GM23338 (cell line): Measurements from ENCODE around the gene ETV6. TPM values are rescaled to one million over a fixed set of nuclear protein-coding genes. Genes with fewer than 3 reads are reported as not detected.

Experiments
- CTCF ChIP-seq, 2 experiments: fragments of 200-600 bp in 1 of 2; sonication (generic) in 1 of 2; conservative IDR thresholded peaks; 2 replicates each; pipeline versions ENCODE4 v1.5.1 to v1.6.1; 2016 to 2017; ENCODE audit warnings: antibody characterized with exemption in 2 of 2, low read depth in 2 of 2, mild to moderate bottlenecking in 2 of 2, moderate library complexity in 1 of 2
- ETS1 ChIP-seq: IDR thresholded peaks from 2 replicates; pipeline ENCODE4 v1.6.1; 2016; ENCODE audit warnings: antibody characterized with exemption
- EZH2phosphoT487 ChIP-seq: fragments of 200-600 bp; sonication (generic); IDR thresholded peaks from one replicate; pipeline ENCODE4 v1.8.1; 2018; ENCODE audit warnings: antibody characterized with exemption; ENCODE audit not compliant: unreplicated experiment
- NANOG ChIP-seq: IDR thresholded peaks from 2 replicates; pipeline ENCODE4 v1.6.1; 2016; ENCODE audit warnings: antibody characterized with exemption, borderline replicate concordance
- POLR2AphosphoS5 ChIP-seq: IDR thresholded peaks from 2 replicates; pipeline ENCODE4 v1.6.1; 2016; ENCODE audit warnings: antibody characterized with exemption, low read depth
- STAT1 ChIP-seq: IDR thresholded peaks from one replicate; pipeline ENCODE4 v1.6.1; 2016; ENCODE audit warnings: antibody characterized with exemption; ENCODE audit not compliant: unreplicated experiment
- ZNF114 ChIP-seq: fragments of 250-450 bp; sonication (Bioruptor Pico); IDR thresholded peaks from 2 replicates; pipeline ENCODE4 v1.5.0; 2020; ENCODE audit warnings: mild to moderate bottlenecking, moderate library complexity
- ZNF331 ChIP-seq: fragments of 250-450 bp; sonication (Bioruptor Pico); IDR thresholded peaks from 2 replicates; pipeline ENCODE4 v1.5.0; 2020; ENCODE audit warnings: low read depth, mild to moderate bottlenecking, moderate library complexity
- polyA plus RNA-seq: library from polyadenylated mRNA; unstranded; fragments of >200 nt; fragmentation: Nextera tagmentation; extraction: Ambion mirVana; gene quantifications from 2 replicates; pipeline ENCODE4 v1.2.1, GENCODE V29; 2016
- total RNA-seq: library from RNA; depleted of rRNA; stranded (reverse); fragments of >200 nt; shearing (Covaris generic); gene quantifications from 2 replicates; pipeline ENCODE4 v1.2.3, GENCODE V29; 2014
- TF ChIP-seq, protein P1 (sequence below): fragments of 250-450 bp; sonication (Bioruptor Pico); IDR thresholded peaks from 2 replicates; pipeline ENCODE4 v1.5.0; 2020; ENCODE audit warnings: mild to moderate bottlenecking, moderate library complexity

The ETV6 gene
- total and polyA plus RNA-seq, 2 experiments from 2014 or later: 7.5 to 15.1 TPM

DNA sequence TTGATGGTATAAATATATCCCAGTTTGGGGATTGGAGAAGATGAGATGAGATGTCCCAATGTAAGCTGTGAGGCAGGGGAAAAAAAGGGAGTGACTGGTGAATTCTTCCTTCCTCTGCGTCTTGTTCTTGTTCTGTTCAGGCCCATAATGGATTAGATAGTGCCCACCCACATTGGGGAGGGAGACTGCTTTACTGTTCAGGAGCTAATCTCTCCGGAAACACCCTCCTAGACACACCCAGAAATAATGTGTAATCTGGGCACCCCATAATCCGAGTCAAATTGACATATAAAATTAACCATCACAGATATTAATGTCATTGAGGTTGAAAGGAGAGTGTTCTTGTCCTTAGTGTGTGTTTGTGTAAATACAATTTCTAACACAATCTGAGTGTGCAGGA lies 29.3 kb downstream of the ETV6 start (continued):
- TF ChIP-seq, protein P1, sequence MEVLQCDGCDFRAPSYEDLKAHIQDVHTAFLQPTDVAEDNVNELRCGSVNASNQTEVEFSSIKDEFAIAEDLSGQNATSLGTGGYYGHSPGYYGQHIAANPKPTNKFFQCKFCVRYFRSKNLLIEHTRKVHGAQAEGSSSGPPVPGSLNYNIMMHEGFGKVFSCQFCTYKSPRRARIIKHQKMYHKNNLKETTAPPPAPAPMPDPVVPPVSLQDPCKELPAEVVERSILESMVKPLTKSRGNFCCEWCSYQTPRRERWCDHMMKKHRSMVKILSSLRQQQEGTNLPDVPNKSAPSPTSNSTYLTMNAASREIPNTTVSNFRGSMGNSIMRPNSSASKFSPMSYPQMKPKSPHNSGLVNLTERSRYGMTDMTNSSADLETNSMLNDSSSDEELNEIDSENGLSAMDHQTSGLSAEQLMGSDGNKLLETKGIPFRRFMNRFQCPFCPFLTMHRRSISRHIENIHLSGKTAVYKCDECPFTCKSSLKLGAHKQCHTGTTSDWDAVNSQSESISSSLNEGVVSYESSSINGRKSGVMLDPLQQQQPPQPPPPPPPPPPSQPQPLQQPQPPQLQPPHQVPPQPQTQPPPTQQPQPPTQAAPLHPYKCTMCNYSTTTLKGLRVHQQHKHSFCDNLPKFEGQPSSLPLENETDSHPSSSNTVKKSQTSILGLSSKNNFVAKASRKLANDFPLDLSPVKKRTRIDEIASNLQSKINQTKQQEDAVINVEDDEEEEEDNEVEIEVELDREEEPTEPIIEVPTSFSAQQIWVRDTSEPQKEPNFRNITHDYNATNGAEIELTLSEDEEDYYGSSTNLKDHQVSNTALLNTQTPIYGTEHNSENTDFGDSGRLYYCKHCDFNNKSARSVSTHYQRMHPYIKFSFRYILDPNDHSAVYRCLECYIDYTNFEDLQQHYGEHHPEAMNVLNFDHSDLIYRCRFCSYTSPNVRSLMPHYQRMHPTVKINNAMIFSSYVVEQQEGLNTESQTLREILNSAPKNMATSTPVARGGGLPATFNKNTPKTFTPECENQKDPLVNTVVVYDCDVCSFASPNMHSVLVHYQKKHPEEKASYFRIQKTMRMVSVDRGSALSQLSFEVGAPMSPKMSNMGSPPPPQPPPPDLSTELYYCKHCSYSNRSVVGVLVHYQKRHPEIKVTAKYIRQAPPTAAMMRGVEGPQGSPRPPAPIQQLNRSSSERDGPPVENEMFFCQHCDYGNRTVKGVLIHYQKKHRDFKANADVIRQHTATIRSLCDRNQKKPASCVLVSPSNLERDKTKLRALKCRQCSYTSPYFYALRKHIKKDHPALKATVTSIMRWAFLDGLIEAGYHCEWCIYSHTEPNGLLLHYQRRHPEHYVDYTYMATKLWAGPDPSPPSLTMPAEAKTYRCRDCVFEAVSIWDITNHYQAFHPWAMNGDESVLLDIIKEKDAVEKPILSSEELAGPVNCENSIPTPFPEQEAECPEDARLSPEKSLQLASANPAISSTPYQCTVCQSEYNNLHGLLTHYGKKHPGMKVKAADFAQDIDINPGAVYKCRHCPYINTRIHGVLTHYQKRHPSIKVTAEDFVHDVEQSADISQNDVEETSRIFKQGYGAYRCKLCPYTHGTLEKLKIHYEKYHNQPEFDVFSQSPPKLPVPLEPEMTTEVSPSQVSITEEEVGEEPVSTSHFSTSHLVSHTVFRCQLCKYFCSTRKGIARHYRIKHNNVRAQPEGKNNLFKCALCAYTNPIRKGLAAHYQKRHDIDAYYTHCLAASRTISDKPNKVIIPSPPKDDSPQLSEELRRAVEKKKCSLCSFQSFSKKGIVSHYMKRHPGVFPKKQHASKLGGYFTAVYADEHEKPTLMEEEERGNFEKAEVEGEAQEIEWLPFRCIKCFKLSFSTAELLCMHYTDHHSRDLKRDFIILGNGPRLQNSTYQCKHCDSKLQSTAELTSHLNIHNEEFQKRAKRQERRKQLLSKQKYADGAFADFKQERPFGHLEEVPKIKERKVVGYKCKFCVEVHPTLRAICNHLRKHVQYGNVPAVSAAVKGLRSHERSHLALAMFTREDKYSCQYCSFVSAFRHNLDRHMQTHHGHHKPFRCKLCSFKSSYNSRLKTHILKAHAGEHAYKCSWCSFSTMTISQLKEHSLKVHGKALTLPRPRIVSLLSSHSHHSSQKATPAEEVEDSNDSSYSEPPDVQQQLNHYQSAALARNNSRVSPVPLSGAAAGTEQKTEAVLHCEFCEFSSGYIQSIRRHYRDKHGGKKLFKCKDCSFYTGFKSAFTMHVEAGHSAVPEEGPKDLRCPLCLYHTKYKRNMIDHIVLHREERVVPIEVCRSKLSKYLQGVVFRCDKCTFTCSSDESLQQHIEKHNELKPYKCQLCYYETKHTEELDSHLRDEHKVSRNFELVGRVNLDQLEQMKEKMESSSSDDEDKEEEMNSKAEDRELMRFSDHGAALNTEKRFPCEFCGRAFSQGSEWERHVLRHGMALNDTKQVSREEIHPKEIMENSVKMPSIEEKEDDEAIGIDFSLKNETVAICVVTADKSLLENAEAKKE (CRISPR knock-in tag): no peak
- TF ChIP-seq NANOG (no peak), ETS1 (no peak), EZH2phosphoT487 (no peak), ZNF331 (CRISPR knock-in tag) (no peak), ZNF114 (CRISPR knock-in tag) (no peak), CTCF (conservative IDR thresholded peaks at IDR 0.05; ENCODE audit: low read depth in 2 of 2) (no peak), STAT1 (no peak), POLR2AphosphoS5 (no peak)
